Peyer's patch (tissue), 4 donors: ENCODE measurements around the gene CLN6.

Source experiments
- CTCF ChIP-seq, 6 experiments: fragments of 450-650 bp in 4 of 6; fragments of 200-600 bp in 2 of 6; sonication (generic) in 1 of 6; IDR thresholded peaks; one replicate each; pipeline ENCODE4 v1.5.1; 2017 to 2019; ENCODE audit warnings: antibody characterized with exemption in 6 of 6, mild to moderate bottlenecking in 3 of 6, moderate library complexity in 1 of 6
- POLR2A ChIP-seq, 2 donors: fragments of 450-650 bp; IDR thresholded peaks; one replicate each; pipeline ENCODE4 v1.5.1; 2017; ENCODE audit warnings: antibody characterized with exemption in 2 of 2, mild to moderate bottlenecking in 2 of 2, moderate library complexity in 2 of 2

DNA sequence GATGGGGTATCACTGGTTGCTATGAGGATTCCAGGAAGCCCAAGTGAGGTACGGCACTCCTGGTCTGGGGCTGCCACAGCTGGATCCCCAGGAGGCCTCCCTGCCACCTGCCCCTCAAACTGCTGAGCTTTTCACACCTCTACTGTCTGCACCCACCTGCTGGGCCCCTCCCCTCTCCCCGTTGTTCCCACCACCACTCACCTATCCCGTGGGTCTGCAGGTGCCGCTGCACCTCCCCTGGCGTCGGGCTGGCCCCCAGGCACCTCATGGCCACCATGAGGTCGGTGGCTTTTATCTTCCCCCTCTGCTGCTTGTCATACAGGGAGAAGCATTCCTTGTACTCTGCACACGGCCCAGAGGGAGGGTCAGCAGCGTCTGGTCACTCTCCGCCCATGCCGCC lies 30.2 kb downstream of the CLN6 start:
- no peak for TF ChIP-seq CTCF (IDR thresholded peaks at IDR 0.05)
- TF ChIP-seq POLR2A (IDR thresholded peaks at IDR 0.05): no peak
